B cell (primary cell): ENCODE results near the gene PNKP. TPM values are rescaled to one million over a fixed set of nuclear protein-coding genes. Genes with fewer than 3 reads are reported as not detected.

ENCODE experiments used
- ATAC-seq: fragments of 200-7000 bp; cut with Tn5 transposase; one replicate; pipeline ENCODE4 v1.10.0; 2021; ENCODE audit warnings: low read depth, mild to moderate bottlenecking, moderate number of reproducible peaks, moderate library complexity
- CTCF ChIA-PET: fragments of 350-600 bp; sonication (Branson Sonifier 250); formaldehyde crosslinking; loops from one replicate; lab custom pipeline; 2021; ENCODE audit warnings: antibody characterized with exemption, inconsistent platforms; lab: Charles Lee
- POLR2A ChIA-PET: fragments of 350-600 bp; sonication (Branson Sonifier 250); formaldehyde crosslinking; loops from one replicate; lab custom pipeline; 2021; ENCODE audit warnings: antibody characterized with exemption; lab: Charles Lee
- DNase-seq: peaks from one replicate; pipeline ENCODE4 v3.0.0; 2013
- H2AFZ ChIP-seq: 2 replicates; pipeline ENCODE4 v1.6.1; 2012; ENCODE audit warnings: mild to moderate bottlenecking, low read depth, low read length; ENCODE audit not compliant: insufficient read depth, poor library complexity, severe bottlenecking
- H3K27ac ChIP-seq, 2 donors: 1 replicate in 1 of 2; 2 replicates in 1 of 2; pipeline ENCODE4 v1.5.1; 2012 to 2013; ENCODE audit warnings: low read length in 2 of 2, mild to moderate bottlenecking in 2 of 2, moderate library complexity in 1 of 2
- H3K27me3 ChIP-seq, 4 experiments: fragments of 200-600 bp in 1 of 4; sonication (generic) in 1 of 4; replicated peaks in 1 of 4; 1 replicate in 2 of 4; 2 replicates in 2 of 4; pipeline versions ENCODE4 v1.6.1 to v1.7.0; 2013 to 2016; ENCODE audit warnings: low read length in 3 of 4, mild to moderate bottlenecking in 2 of 4, mixed read lengths in 1 of 4, moderate library complexity in 1 of 4; ENCODE audit not compliant: insufficient read depth in 4 of 4, control insufficient read depth in 3 of 4; ENCODE audit errors: control extremely low read depth in 1 of 4
- H3K36me3 ChIP-seq, 2 experiments: replicated peaks in 1 of 2; 1 replicate in 1 of 2; 2 replicates in 1 of 2; pipeline versions ENCODE4 v1.6.1 to v1.7.1; 2013; ENCODE audit warnings: low read length in 1 of 2; ENCODE audit not compliant: insufficient read depth in 2 of 2, control insufficient read depth in 1 of 2; ENCODE audit errors: control extremely low read depth in 1 of 2, extremely low read depth in 1 of 2
- H3K4me1 ChIP-seq, 2 donors: fragments of 200-600 bp in 1 of 2; sonication (generic) in 1 of 2; 1 replicate in 1 of 2; 2 replicates in 1 of 2; pipeline versions ENCODE4 v1.5.1 to v1.6.1; 2013 to 2017; ENCODE audit warnings: low read length in 2 of 2; ENCODE audit not compliant: control insufficient read depth in 2 of 2, insufficient read depth in 2 of 2
- H3K4me2 ChIP-seq: replicated peaks from 2 replicates; pipeline ENCODE3; 2012; ENCODE audit warnings: mild to moderate bottlenecking, low read depth, low read length; ENCODE audit not compliant: poor library complexity, severe bottlenecking
- H3K4me3 ChIP-seq, 5 experiments: fragments of 200-600 bp in 1 of 5; sonication (generic) in 1 of 5; 1 replicate in 3 of 5; 2 replicates in 2 of 5; pipeline versions ENCODE4 v1.5.1 to v1.7.0; 2011 to 2016; ENCODE audit warnings: low read length in 4 of 5, mild to moderate bottlenecking in 4 of 5, low read depth in 2 of 5, control low read depth in 1 of 5, moderate library complexity in 1 of 5; ENCODE audit not compliant: insufficient read depth in 1 of 5; ENCODE audit errors: control extremely low read depth in 1 of 5, extremely low read depth in 1 of 5
- H3K79me2 ChIP-seq: fragments of 200-600 bp; sonication (generic); one replicate; pipeline ENCODE4 v1.6.0; 2016; ENCODE audit warnings: low read length; ENCODE audit not compliant: control insufficient read depth, insufficient read depth
- H3K9ac ChIP-seq: fragments of 200-600 bp; sonication (generic); 2 replicates; pipeline ENCODE4 v1.6.1; 2017; ENCODE audit warnings: mild to moderate bottlenecking, low read length, moderate library complexity
- H3K9me3 ChIP-seq, 3 donors: one replicate each; pipeline versions ENCODE4 v1.6.1 to v1.7.1; 2013; ENCODE audit warnings: low read length in 2 of 3; ENCODE audit not compliant: control insufficient read depth in 2 of 3, insufficient read depth in 1 of 3; ENCODE audit errors: control extremely low read depth in 1 of 3
- H4K20me1 ChIP-seq: 2 replicates; pipeline ENCODE4 v1.6.0; 2012; ENCODE audit warnings: mild to moderate bottlenecking, low read length; ENCODE audit not compliant: insufficient read depth, control insufficient read depth, poor library complexity, severe bottlenecking
- H3K27ac Mint-ChIP-seq: one replicate; pipeline ENCODE4 v1.8.0; 2021; ENCODE audit warnings: mixed read lengths
- H3K27me3 Mint-ChIP-seq: one replicate; pipeline ENCODE4 v1.8.0; 2021; ENCODE audit warnings: mixed read lengths
- H3K4me1 Mint-ChIP-seq: one replicate; pipeline ENCODE4 v1.8.0; 2021; ENCODE audit warnings: mixed read lengths
- H3K4me3 Mint-ChIP-seq: one replicate; pipeline ENCODE4 v1.8.0; 2021; ENCODE audit warnings: mixed read lengths
- H3K9me3 Mint-ChIP-seq: one replicate; pipeline ENCODE4 v1.8.0; 2022; ENCODE audit warnings: mixed read lengths; ENCODE audit not compliant: insufficient read depth
- EZH2 ChIP-seq: IDR thresholded peaks from 2 replicates; pipeline ENCODE4 v1.6.1; 2012; ENCODE audit warnings: borderline replicate concordance, low read depth, mild to moderate bottlenecking, moderate library complexity, low read length; ENCODE audit not compliant: insufficient read depth, poor library complexity, severe bottlenecking
- WGBS: methylation state at CpG from one replicate; pipeline ENCODE4 v1.1.5; 2013; ENCODE audit warnings: missing lambda C conversion rate; ENCODE audit not compliant: insufficient coverage; 5-methylcytosine and 5-hydroxymethylcytosine counted together
- intact Hi-C: fragments of 100-400 bp; cut with micrococcal nuclease; formaldehyde crosslinking; loops from one replicate; pipeline ENCODE4 v1.10.0; 2022
- polyA plus RNA-seq: library from polyadenylated mRNA; depleted of rRNA; stranded (reverse); fragments of >200 nt; gene quantifications from 2 replicates; pipeline ENCODE4 v1.2.3, GENCODE V29; 2012
- total RNA-seq, 2 donors: library from RNA; stranded (reverse); fragments of 120-200 nt in 1 of 2; gene quantifications; 1 replicate in 1 of 2; 2 replicates in 1 of 2; pipeline versions ENCODE4 v1.2.3 to v1.2.4, GENCODE V29; 2013 to 2022
- TF ChIP-seq, protein P1 (sequence below): fragments of 200-600 bp; IDR thresholded peaks from one replicate; pipeline ENCODE4 v1.8.0; 2022; ENCODE audit warnings: antibody characterized with exemption, mild to moderate bottlenecking

PNKP gene
- total and polyA plus RNA-seq, 2 donors (not counting 1 experiment from before 2014, with no cell fraction given): 173 to 274 TPM

DNA sequence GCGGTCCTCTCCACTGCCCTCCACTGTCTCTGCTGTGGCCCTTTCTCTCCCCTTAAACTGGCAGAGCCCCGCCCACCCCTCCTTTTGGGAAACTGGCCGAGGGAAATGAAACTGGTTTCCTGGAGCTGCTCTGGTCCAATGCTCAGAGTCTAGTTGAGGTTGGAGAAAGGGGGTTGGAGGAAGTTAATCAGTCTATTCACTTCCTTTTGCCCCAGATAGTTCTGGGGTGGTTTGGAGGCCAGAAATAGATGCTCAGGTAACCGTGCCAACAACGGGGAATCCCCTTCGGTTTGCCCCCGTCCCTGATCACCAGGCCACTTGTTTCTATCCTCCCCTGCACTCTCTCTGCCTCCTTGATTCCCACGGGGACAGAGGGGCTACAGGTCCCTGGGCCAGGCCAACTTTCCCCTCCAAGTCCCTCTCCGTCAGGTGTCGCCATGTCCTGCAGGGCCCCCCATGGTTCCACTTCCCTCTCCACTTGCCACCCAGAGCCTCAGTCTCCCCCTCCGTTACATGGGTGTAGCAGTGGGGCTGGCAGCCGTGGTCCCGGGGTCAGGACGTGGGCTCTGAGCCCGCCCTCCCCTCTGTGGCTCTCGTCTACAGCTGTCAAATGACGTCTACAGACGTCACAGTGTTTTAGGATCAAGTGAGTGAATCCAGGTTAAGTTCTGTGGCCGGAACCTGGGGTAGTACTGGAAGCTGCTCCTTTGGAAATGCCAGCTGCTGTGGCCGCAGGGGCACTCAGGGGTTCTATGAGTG is 29.7 kb upstream of the PNKP start, which contains the start of gene IL4I1:
TSS of gene IL4I1 (minus strand) at position 25 of the 759 bp plus-strand sequence. CDS start 727 bp downstream, outside the sequence.
- Histone ChIP-seq H3K79me2 (peaks cover 4% of the 10 kb centered on the region), H3K27me3 (no peaks in the 10 kb centered on the region), H3K9ac (peak within 1 kb of the TSS; percentile 67), H2AFZ (peak within 1 kb of the TSS; percentile 38), H3K4me3 (peak within 1 kb of the TSS; percentile 34 to 60 (median 44)), H3K4me1 (peaks cover 30 to 39% of the 10 kb centered on the region in 2 donors), H3K36me3 (no peaks in the 10 kb centered on the region), H3K9me3 (no peaks in the 10 kb centered on the region), H4K20me1 (no peaks in the 10 kb centered on the region), H3K27ac (peak within 1 kb of the TSS; percentile 82 to 84), H3K4me2 (peak within 1 kb of the TSS; percentile 94)
- no peak for TF ChIP-seq EZH2
- TF ChIP-seq, protein P1, sequence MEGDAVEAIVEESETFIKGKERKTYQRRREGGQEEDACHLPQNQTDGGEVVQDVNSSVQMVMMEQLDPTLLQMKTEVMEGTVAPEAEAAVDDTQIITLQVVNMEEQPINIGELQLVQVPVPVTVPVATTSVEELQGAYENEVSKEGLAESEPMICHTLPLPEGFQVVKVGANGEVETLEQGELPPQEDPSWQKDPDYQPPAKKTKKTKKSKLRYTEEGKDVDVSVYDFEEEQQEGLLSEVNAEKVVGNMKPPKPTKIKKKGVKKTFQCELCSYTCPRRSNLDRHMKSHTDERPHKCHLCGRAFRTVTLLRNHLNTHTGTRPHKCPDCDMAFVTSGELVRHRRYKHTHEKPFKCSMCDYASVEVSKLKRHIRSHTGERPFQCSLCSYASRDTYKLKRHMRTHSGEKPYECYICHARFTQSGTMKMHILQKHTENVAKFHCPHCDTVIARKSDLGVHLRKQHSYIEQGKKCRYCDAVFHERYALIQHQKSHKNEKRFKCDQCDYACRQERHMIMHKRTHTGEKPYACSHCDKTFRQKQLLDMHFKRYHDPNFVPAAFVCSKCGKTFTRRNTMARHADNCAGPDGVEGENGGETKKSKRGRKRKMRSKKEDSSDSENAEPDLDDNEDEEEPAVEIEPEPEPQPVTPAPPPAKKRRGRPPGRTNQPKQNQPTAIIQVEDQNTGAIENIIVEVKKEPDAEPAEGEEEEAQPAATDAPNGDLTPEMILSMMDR: no peak
- POLR2A ChIA-PET: interaction anchor here (0.8 to 3.0 kb wide), 4 partner anchors 9 to 20 kb away, joined by 3 to 20 read pairs (median 7); partner anchors contain the start of genes AKT1S1 and TBC1D17
- intact Hi-C loops: loop anchor here (1.0 to 2.0 kb wide), 4 partner anchors 14 to 131 kb away; partner anchors contain the start of genes AKT1S1, ATF5, NUP62 and TBC1D17
- CTCF ChIA-PET: interaction anchor here (1.0 to 3.6 kb wide), 5 partner anchors 16 to 57 kb away, joined by 3 to 17 read pairs (median 8); partner anchors contain the start of genes ATF5 and NUP62
- Mint-ChIP-seq H3K4me3 (peak within 1 kb of the TSS; percentile 89), H3K9me3 (no peaks in the 10 kb centered on the region), H3K4me1 (peaks cover 40% of the 10 kb centered on the region), H3K27me3 (no peaks in the 10 kb centered on the region), H3K27ac (peak within 1 kb of the TSS; percentile 97)
- 0% methylated on average over 17 of the region's 20 CpGs for WGBS
- peak; percentile 74 for ATAC-seq
- DNase-seq: peak; percentile 91
